Endothelial cell (in vitro differentiated cells): ENCODE data around the gene CCDC191. TPM values are rescaled to one million over a fixed set of nuclear protein-coding genes. Genes with fewer than 3 reads are reported as not detected.

Experiments used
- DNase-seq: peaks from one replicate; pipeline ENCODE4 v3.0.0; 2021; ENCODE audit warnings: low spot score
- H3K27ac Mint-ChIP-seq: one replicate; pipeline ENCODE4 v1.8.0; 2021; ENCODE audit warnings: mixed read lengths, inconsistent platforms; ENCODE audit not compliant: unreplicated experiment
- H3K27me3 Mint-ChIP-seq: one replicate; pipeline ENCODE4 v1.8.0; 2021; ENCODE audit warnings: mild to moderate bottlenecking, moderate library complexity, mixed read lengths, inconsistent platforms; ENCODE audit not compliant: unreplicated experiment
- H3K36me3 Mint-ChIP-seq: one replicate; pipeline ENCODE4 v1.8.0; 2021; ENCODE audit warnings: mild to moderate bottlenecking, low read depth, mixed read lengths, inconsistent platforms; ENCODE audit not compliant: unreplicated experiment
- H3K4me1 Mint-ChIP-seq: one replicate; pipeline ENCODE4 v1.8.0; 2021; ENCODE audit warnings: mild to moderate bottlenecking, mixed read lengths, inconsistent platforms; ENCODE audit not compliant: unreplicated experiment
- H3K4me3 Mint-ChIP-seq: one replicate; pipeline ENCODE4 v1.8.0; 2021; ENCODE audit warnings: mild to moderate bottlenecking, mixed read lengths, inconsistent platforms; ENCODE audit not compliant: unreplicated experiment
- H3K9me3 Mint-ChIP-seq: one replicate; pipeline ENCODE4 v1.8.0; 2021; ENCODE audit warnings: mixed read lengths, inconsistent platforms; ENCODE audit not compliant: unreplicated experiment
- CTCF ChIP-seq: fragments of 200-600 bp; sonication (generic); IDR thresholded peaks from one replicate; pipeline ENCODE4 v1.5.0; 2021; ENCODE audit warnings: antibody characterized with exemption; ENCODE audit not compliant: unreplicated experiment
- total RNA-seq: library from RNA; stranded (reverse); fragmentation: NEBNext Ultra II Directional; extraction: Animal tissue kit (Norgen Biotek cat#: 25700); gene quantifications from one replicate; pipeline ENCODE4 v1.2.1, GENCODE V29; 2021; ENCODE audit not compliant: unreplicated experiment

CCDC191 gene
- total RNA-seq, 1 donor from 2014 or later = 4.0 TPM

GRCh38 chr3:114067804-114068203, 11.5 kb upstream of the CCDC191 start:
- Mint-ChIP-seq H3K4me1 (no peaks in the 10 kb centered on the region), H3K36me3 (peaks cover 9% of the 10 kb centered on the region), H3K27me3 (no peaks in the 10 kb centered on the region), H3K27ac (no peak overlapping the region), H3K9me3 (no peaks in the 10 kb centered on the region), H3K4me3 (no peak overlapping the region)
- no peak for DNase-seq
- no peak for TF ChIP-seq CTCF

GRCh38 chr3:114060906-114061655, 4.8 kb upstream of the CCDC191 start:
- Mint-ChIP-seq H3K4me3 (no peak overlapping the region), H3K27me3 (peaks cover 3% of the 10 kb centered on the region), H3K4me1 (peaks cover 16% of the 10 kb centered on the region), H3K9me3 (no peaks in the 10 kb centered on the region), H3K27ac (no peak overlapping the region), H3K36me3 (no peaks in the 10 kb centered on the region)
- no peak for TF ChIP-seq CTCF
- no peak for DNase-seq

- no peak for DNase-seq
- Mint-ChIP-seq H3K27me3 (peaks cover 5% of the 10 kb centered on the region), H3K9me3 (no peaks in the 10 kb centered on the region), H3K36me3 (no peaks in the 10 kb centered on the region), H3K4me3 (peak overlapping the region; percentile 20), H3K4me1 (peaks cover 16% of the 10 kb centered on the region), H3K27ac (no peak overlapping the region)
- TF ChIP-seq CTCF = no peak
Observed at GRCh38 chr3:114058646-114059045, 2.3 kb upstream of the CCDC191 start.

- Mint-ChIP-seq H3K4me3 (peak overlapping the region; percentile 99), H3K9me3 (no peaks in the 10 kb centered on the region), H3K27ac (peak overlapping the region; percentile 98), H3K4me1 (peaks cover 16% of the 10 kb centered on the region), H3K36me3 (no peaks in the 10 kb centered on the region), H3K27me3 (peaks cover 5% of the 10 kb centered on the region)
- DNase-seq = no peak
- no peak for TF ChIP-seq CTCF
Observed at GRCh38 chr3:114057011-114057347, 653 bp upstream of the CCDC191 start.

- peaks cover 5% of the 10 kb centered on the region for H3K27me3 Mint-ChIP-seq
- no peaks in the 10 kb centered on the region for H3K36me3 Mint-ChIP-seq
- peaks cover 8% of the 10 kb centered on the region for H3K4me1 Mint-ChIP-seq
- H3K9me3 Mint-ChIP-seq = no peaks in the 10 kb centered on the region
- DNase-seq = no peak
- H3K27ac Mint-ChIP-seq = no peak overlapping the region
- H3K4me3 Mint-ChIP-seq = no peak overlapping the region
- TF ChIP-seq CTCF = no peak
Observed at GRCh38 chr3:114052216-114052615, 4.1 kb downstream of the CCDC191 start.
